Measurements from ENCODE around the gene TMPRSS12. TPM values are rescaled to one million over a fixed set of nuclear protein-coding genes. Genes with fewer than 3 reads are reported as not detected.
"Not testable (repeated sequence)": the region's sequence is repeated elsewhere in the genome, so short reads cannot be mapped to it uniquely, and the experiment has no call there.

Gene TMPRSS12
- total RNA-seq, 3 donors from 2014 or later: not detected

DNA sequence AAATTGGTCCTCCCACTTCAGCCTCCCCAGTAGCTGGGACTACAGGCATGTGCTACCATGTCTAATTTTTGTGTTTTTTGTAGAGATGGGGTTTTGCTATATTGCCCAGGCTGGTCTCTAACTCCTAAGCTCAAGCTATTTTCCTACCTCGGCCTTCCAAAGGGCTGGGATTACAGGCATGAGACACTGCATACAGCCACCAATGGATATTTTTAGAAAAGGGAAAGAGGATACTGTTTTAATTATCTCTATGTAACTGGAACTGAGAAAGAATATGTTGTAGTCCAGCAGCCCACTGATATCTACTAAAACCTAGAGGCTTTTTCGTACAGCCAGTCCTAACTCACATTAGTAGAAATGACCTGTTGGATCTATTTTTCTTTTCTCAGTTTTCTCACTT lies 6.2 kb downstream of the TMPRSS12 start:
- DNase-seq: no peak
- no peaks in the 10 kb centered on the region for H3K4me1 ChIP-seq (ENCODE audit: low read depth)
- no peaks in the 10 kb centered on the region for H3K9me3 ChIP-seq
- no peak overlapping the region for H3K4me3 ChIP-seq
- TF ChIP-seq, protein P1, sequence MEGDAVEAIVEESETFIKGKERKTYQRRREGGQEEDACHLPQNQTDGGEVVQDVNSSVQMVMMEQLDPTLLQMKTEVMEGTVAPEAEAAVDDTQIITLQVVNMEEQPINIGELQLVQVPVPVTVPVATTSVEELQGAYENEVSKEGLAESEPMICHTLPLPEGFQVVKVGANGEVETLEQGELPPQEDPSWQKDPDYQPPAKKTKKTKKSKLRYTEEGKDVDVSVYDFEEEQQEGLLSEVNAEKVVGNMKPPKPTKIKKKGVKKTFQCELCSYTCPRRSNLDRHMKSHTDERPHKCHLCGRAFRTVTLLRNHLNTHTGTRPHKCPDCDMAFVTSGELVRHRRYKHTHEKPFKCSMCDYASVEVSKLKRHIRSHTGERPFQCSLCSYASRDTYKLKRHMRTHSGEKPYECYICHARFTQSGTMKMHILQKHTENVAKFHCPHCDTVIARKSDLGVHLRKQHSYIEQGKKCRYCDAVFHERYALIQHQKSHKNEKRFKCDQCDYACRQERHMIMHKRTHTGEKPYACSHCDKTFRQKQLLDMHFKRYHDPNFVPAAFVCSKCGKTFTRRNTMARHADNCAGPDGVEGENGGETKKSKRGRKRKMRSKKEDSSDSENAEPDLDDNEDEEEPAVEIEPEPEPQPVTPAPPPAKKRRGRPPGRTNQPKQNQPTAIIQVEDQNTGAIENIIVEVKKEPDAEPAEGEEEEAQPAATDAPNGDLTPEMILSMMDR (IDR thresholded peaks at IDR 0.05): no peak
- intact Hi-C loops (cut with DNase I, micrococcal nuclease): no loop called here
- H3K36me3 ChIP-seq (ENCODE audit: low read depth): no peaks in the 10 kb centered on the region
- ATAC-seq: no peak

DNA sequence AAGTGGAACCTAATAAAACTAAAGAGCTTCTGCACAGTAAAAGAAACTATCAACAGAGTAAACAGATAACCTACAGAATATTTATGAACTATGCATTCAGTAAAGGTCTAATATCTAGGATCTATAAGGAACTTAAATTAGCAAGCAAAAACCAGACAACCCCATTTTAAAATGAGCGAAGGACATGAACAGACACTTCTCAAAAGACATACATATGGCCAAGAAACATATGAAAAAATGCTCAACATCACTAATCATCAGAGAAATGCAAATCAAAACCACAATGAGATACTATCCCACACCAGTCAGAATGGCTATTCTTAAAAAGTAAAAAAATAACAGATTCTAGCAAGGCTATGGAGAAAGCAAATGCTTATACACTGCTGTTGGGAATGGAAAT lies 12.5 kb downstream of the TMPRSS12 start:
- H3K4me1 ChIP-seq (ENCODE audit: low read depth); DNase-seq; intact Hi-C loops (cut with DNase I, micrococcal nuclease); ATAC-seq; H3K4me3 ChIP-seq; H3K9me3 ChIP-seq; H3K36me3 ChIP-seq (ENCODE audit: low read depth): not testable (repeated sequence)

GRCh38 chr12:50855679-50856078 lies 13.0 kb downstream of the TMPRSS12 start:
- H3K4me1 ChIP-seq (ENCODE audit: low read depth); intact Hi-C loops (cut with DNase I, micrococcal nuclease): not testable (repeated sequence)

DNA sequence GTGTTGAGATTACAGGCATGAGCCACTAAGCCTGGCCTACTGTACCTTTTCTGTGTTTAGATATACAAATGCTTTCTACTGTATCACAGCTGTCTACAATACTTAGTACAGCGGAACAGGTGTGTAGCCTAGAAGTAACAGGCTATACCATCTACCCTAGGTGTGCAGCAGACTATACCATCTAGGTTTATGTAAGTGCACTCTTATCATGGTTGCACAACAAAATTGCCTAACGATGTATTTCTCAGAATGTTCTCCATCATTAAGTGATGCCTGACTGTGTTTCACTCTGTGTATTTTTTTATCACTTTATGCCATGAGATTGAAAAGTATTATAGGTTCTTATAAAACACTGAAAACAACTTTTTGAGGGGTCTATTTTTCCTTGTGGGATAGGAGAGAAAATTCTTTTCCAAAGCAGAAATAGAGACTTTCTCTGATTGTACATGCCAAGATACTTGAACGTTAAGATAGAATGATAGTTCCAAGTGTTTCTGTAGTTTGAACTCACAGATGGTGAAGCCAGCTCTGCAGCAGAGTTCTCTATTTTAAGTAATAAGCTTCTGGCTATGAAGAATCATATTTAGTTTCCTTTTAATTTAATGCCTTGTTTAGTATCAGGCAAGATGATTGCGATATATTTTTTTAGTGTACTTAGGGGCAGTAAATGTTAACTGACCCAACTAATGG lies 17.0 kb downstream of the TMPRSS12 start:
- H3K4me3 ChIP-seq: no peak overlapping the region
- no peaks in the 10 kb centered on the region for H3K9me3 ChIP-seq
- ATAC-seq: no peak
- H3K4me1 ChIP-seq (ENCODE audit: low read depth): no peaks in the 10 kb centered on the region
- TF ChIP-seq, protein P1 (IDR thresholded peaks at IDR 0.05): no peak
- intact Hi-C loops (cut with DNase I, micrococcal nuclease): no loop called here
- H3K36me3 ChIP-seq (ENCODE audit: low read depth): no peaks in the 10 kb centered on the region
- no peak for DNase-seq

More at GRCh38 chr12:50855679-50856078, 13.0 kb downstream of the TMPRSS12 start:
- not testable (repeated sequence) for H3K36me3 ChIP-seq (ENCODE audit: low read depth); DNase-seq; H3K4me3 ChIP-seq; ATAC-seq; H3K9me3 ChIP-seq

DNA sequence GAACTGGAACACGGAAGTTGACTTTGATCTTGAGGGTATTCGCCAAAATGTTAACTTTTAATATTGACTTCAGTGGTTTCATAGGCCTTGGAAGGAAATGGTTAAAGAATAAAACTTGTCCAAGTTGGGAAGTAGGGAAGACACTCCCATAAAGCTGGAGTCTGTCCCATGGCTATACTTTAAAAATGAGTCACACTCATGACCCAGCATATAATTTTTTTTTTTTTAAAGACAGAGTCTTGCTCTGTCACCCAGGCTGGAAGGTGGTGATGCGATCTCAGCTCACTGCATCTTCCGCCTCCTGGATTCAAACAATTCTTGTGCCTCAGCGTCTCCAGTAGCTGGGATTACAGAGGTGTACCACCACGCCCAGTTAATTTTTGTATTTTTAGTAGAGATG lies 19.6 kb downstream of the TMPRSS12 start:
- no peaks in the 10 kb centered on the region for H3K36me3 ChIP-seq (ENCODE audit: low read depth)
- no peaks in the 10 kb centered on the region for H3K9me3 ChIP-seq
- no peak overlapping the region for H3K4me3 ChIP-seq
- DNase-seq (no peak), ATAC-seq (peak; percentile 50)
- TF ChIP-seq, protein P1 (IDR thresholded peaks at IDR 0.05): no peak
- intact Hi-C loops (cut with DNase I, micrococcal nuclease): no loop called here
- H3K4me1 ChIP-seq (ENCODE audit: low read depth): no peaks in the 10 kb centered on the region

- Histone ChIP-seq H3K4me1 (ENCODE audit: low read depth) (no peaks in the 10 kb centered on the region), H3K36me3 (ENCODE audit: low read depth) (no peaks in the 10 kb centered on the region), H3K4me3 (no peak overlapping the region), H3K9me3 (no peaks in the 10 kb centered on the region)
- TF ChIP-seq, protein P1 (IDR thresholded peaks at IDR 0.05): no peak
- DNase-seq (no peak), ATAC-seq (no peak)
- intact Hi-C loops (cut with DNase I, micrococcal nuclease): no loop called here
Measured at GRCh38 chr12:50865266-50865665, 22.5 kb downstream of the TMPRSS12 start.

GRCh38 chr12:50868881-50869280 lies 26.2 kb downstream of the TMPRSS12 start:
- H3K4me3 ChIP-seq; DNase-seq; H3K4me1 ChIP-seq (ENCODE audit: low read depth); H3K36me3 ChIP-seq (ENCODE audit: low read depth); intact Hi-C loops (cut with DNase I, micrococcal nuclease); ATAC-seq; H3K9me3 ChIP-seq: not testable (repeated sequence)

Measured in mucosa of descending colon (tissue), 3 donors.